K562 (cell line): ENCODE data around the gene METTL8. TPM values are rescaled to one million over a fixed set of nuclear protein-coding genes. Genes with fewer than 3 reads are reported as not detected.

Experiments used
- ATAC-seq: fragments of 200-7000 bp; cut with Tn5 transposase; 3 replicates; pipeline ENCODE4 v1.9.1; 2020; ENCODE audit warnings: moderate library complexity
- BruUV-seq: library from RNA; stranded (reverse); fragments of 400-500 nt; replicated peaks from 2 replicates; lab custom pipeline; 2021; lab: Mats Ljungman, UMichigan
- CTCF ChIA-PET: fragments of 300-600 bp; formaldehyde crosslinking; extraction: SDS; loops from one replicate; lab custom pipeline; 2021; ENCODE audit warnings: low intra/inter-chr PET ratio; lab: Yijun Ruan, JAX
- POLR2A ChIA-PET: fragments of 300-600, 350-650 bp; sonication (Branson Sonifier 250); formaldehyde crosslinking; extraction: SDS; loops from one replicate; lab custom pipeline; 2021; ENCODE audit warnings: antibody characterized with exemption, inconsistent platforms; lab: Yijun Ruan, JAX
- DNase-seq, 4 experiments: peaks; one replicate each; pipeline versions ENCODE4 v3.0.0 to v3.0.0-alpha.2; 2011 to 2018; ENCODE audit warnings: low spot score in 3 of 4, mixed read lengths in 3 of 4; ENCODE audit errors: extremely low read depth in 1 of 4
- FAIRE-seq: peaks from 2 replicates; lab custom pipeline; 2011; peaks lifted over from hg19 to GRCh38; lab: Jason Lieb, UNC
- H2AFZ ChIP-seq: 2 replicates; pipeline ENCODE4 v1.6.0; 2011; ENCODE audit warnings: low read depth, low read length, control low read depth, inconsistent platforms
- H3K27ac ChIP-seq: fragments of 200-600 bp; 3 replicates; pipeline ENCODE4 v1.8.0; 2011; ENCODE audit warnings: low read depth, mild to moderate bottlenecking, control low read depth, inconsistent platforms, low read length, moderate library complexity, mixed read lengths; ENCODE audit errors: extremely low read depth
- H3K27me3 ChIP-seq, 2 experiments: fragments of 300-600 bp in 1 of 2; 2 replicates in 1 of 2; 3 replicates in 1 of 2; pipeline versions ENCODE4 v1.6.0 to v1.8.0; 2011; ENCODE audit warnings: inconsistent platforms in 2 of 2, low read length in 2 of 2, mild to moderate bottlenecking in 1 of 2, mixed read lengths in 1 of 2, moderate library complexity in 1 of 2; ENCODE audit not compliant: control insufficient read depth in 2 of 2, insufficient read depth in 2 of 2
- H3K36me3 ChIP-seq: fragments of 300-600 bp; 3 replicates; pipeline ENCODE4 v1.8.0; 2011; ENCODE audit warnings: mild to moderate bottlenecking, low read length, inconsistent platforms; ENCODE audit not compliant: control insufficient read depth, insufficient read depth
- H3K4me1 ChIP-seq, 2 experiments: fragments of 200-600 bp in 1 of 2; replicated peaks in 1 of 2; 2 replicates in 1 of 2; 3 replicates in 1 of 2; pipeline versions ENCODE4 v1.5.1 to v1.8.0; 2011; ENCODE audit warnings: inconsistent platforms in 2 of 2, low read length in 2 of 2, mild to moderate bottlenecking in 1 of 2, mixed read lengths in 1 of 2, moderate library complexity in 1 of 2; ENCODE audit not compliant: control insufficient read depth in 2 of 2, insufficient read depth in 2 of 2
- H3K4me2 ChIP-seq: 2 replicates; pipeline ENCODE4 v1.6.1; 2011; ENCODE audit warnings: low read length, control low read depth, inconsistent platforms, mixed read lengths; ENCODE audit not compliant: insufficient read depth
- H3K4me3 ChIP-seq: fragments of 200-600 bp; sonication (generic), shearing (Covaris generic); 2 replicates; pipeline ENCODE4 v1.5.1; 2016; ENCODE audit warnings: control low read depth, inconsistent platforms
- H3K79me2 ChIP-seq: fragments of 200-600 bp; 3 replicates; pipeline ENCODE4 v1.8.0; 2011; ENCODE audit warnings: low read length, inconsistent platforms; ENCODE audit not compliant: control insufficient read depth, insufficient read depth
- H3K9ac ChIP-seq, 2 experiments: 2 replicates each; pipeline versions ENCODE4 v1.6.0 to v1.6.1; 2011; ENCODE audit warnings: low read depth in 2 of 2, low read length in 2 of 2, control low read depth in 1 of 2, inconsistent platforms in 1 of 2, mild to moderate bottlenecking in 1 of 2, mixed read lengths in 1 of 2; ENCODE audit not compliant: insufficient read depth in 1 of 2
- H3K9me1 ChIP-seq: one replicate; pipeline ENCODE4 v1.6.0; 2011; ENCODE audit warnings: inconsistent platforms, mild to moderate bottlenecking, low read length, moderate library complexity; ENCODE audit not compliant: control insufficient read depth, insufficient read depth
- H3K9me3 ChIP-seq: replicated peaks from 2 replicates; pipeline ENCODE4 v1.5.1; 2011; ENCODE audit warnings: low read depth, low read length, inconsistent platforms; ENCODE audit not compliant: control insufficient read depth, insufficient read depth
- H4K20me1 ChIP-seq: replicated peaks from 2 replicates; pipeline ENCODE4 v1.6.1; 2011; ENCODE audit warnings: low read length, inconsistent platforms, mixed read lengths; ENCODE audit not compliant: control insufficient read depth, insufficient read depth
- CEBPB ChIP-seq: fragments of 450-650 bp; IDR thresholded peaks from 2 replicates; pipeline ENCODE4 v1.6.1; 2016; ENCODE audit warnings: missing genetic modification characterization, missing compliant biosample characterization
- CEBPG ChIP-seq, 3 experiments: fragments of 200-800 bp in 1 of 3; sonication (Bioruptor generic) in 1 of 3; sonication (generic) in 1 of 3; formaldehyde crosslinking in 1 of 3; IDR thresholded peaks in 2 of 3; conservative IDR thresholded peaks in 1 of 3; 2 replicates each; pipeline versions ENCODE4 v1.6.1 to v1.8.0; 2016 to 2022; ENCODE audit warnings: missing compliant biosample characterization in 2 of 3, missing genetic modification characterization in 2 of 3, mild to moderate bottlenecking in 1 of 3, missing genetic modification reagents in 1 of 3
- DPF2 ChIP-seq: fragments of 450-650 bp; IDR thresholded peaks from 2 replicates; pipeline ENCODE4 v1.6.1; 2016
- EHMT2 ChIP-seq: fragments of 450-650 bp; IDR thresholded peaks from 2 replicates; pipeline ENCODE4 v1.6.1; 2018; ENCODE audit warnings: antibody characterized with exemption
- ETV6 ChIP-seq, 3 experiments: fragments of 150-350 bp in 1 of 3; sonication (generic) in 1 of 3; formaldehyde crosslinking in 1 of 3; IDR thresholded peaks; 2 replicates each; pipeline versions ENCODE4 v1.6.1 to v1.8.0; 2014 to 2022; ENCODE audit warnings: borderline replicate concordance in 2 of 3, low read depth in 2 of 3, antibody characterized with exemption in 1 of 3, low read length in 1 of 3, mild to moderate bottlenecking in 1 of 3, missing genetic modification reagents in 1 of 3
- FOSL1 ChIP-seq: fragments of 200-800 bp; sonication (Bioruptor generic); conservative IDR thresholded peaks from 2 replicates; pipeline ENCODE4 v1.6.1; 2016; ENCODE audit warnings: missing genetic modification characterization, missing compliant biosample characterization
- JUN ChIP-seq, 2 experiments: sonication (generic) in 1 of 2; formaldehyde crosslinking in 1 of 2; IDR thresholded peaks; 2 replicates each; pipeline versions ENCODE4 v1.6.1 to v1.8.0; 2012 to 2022; ENCODE audit warnings: borderline replicate concordance in 2 of 2, mild to moderate bottlenecking in 2 of 2, improper control_type of control experiment in 1 of 2, low read depth in 1 of 2, low read length in 1 of 2, missing genetic modification reagents in 1 of 2
- JUND ChIP-seq, 2 experiments: IDR thresholded peaks; 2 replicates in 1 of 2; 3 replicates in 1 of 2; pipeline ENCODE4 v1.6.1; 2011; ENCODE audit warnings: borderline replicate concordance in 2 of 2, low read depth in 2 of 2, low read length in 2 of 2, improper control_type of control experiment in 1 of 2, missing biosample characterization in 1 of 2, missing genetic modification characterization in 1 of 2, missing genetic modification reagents in 1 of 2
- SMARCE1 ChIP-seq: fragments of 450-650 bp; IDR thresholded peaks from 2 replicates; pipeline ENCODE4 v1.7.1; 2016; ENCODE audit warnings: mild to moderate bottlenecking
- ZFP36 ChIP-seq: fragments of 150-350 bp; IDR thresholded peaks from 2 replicates; pipeline ENCODE4 v1.6.1; 2018; ENCODE audit warnings: low read length, low read depth; ENCODE audit not compliant: partially characterized antibody
- ZNF583 ChIP-seq: fragments of 250-450 bp; sonication (Bioruptor Pico); IDR thresholded peaks from 2 replicates; pipeline ENCODE4 v1.4.0; 2020
- ZNF780A ChIP-seq: fragments of 250-450 bp; sonication (Bioruptor Pico); IDR thresholded peaks from 2 replicates; pipeline ENCODE4 v1.5.0; 2021; ENCODE audit warnings: mild to moderate bottlenecking
- WGBS: fragments of 100-300 bp; shearing (Covaris generic); methylation state at CpG from one replicate; pipeline ENCODE4 v1.1.6; 2016; ENCODE audit warnings: low coverage, mixed read lengths; ENCODE audit not compliant: insufficient coverage; ENCODE audit errors: missing lambda C conversion rate; 5-methylcytosine and 5-hydroxymethylcytosine counted together
- in situ Hi-C: fragments of 300-500 bp; cut with MboI; formaldehyde crosslinking; loops from 4 replicates; pipeline ENCODE4 v1.15.0; 2018; ENCODE audit warnings: inconsistent platforms, mixed read lengths
- intact Hi-C: fragments of 100-400 bp; cut with micrococcal nuclease; formaldehyde crosslinking; loops from 2 replicates; pipeline ENCODE4 v1.14.2; 2022
- polyA plus RNA-seq, 8 experiments: library from polyadenylated mRNA; depleted of rRNA in 4 of 8; stranded (reverse) in 5 of 8; unstranded in 3 of 8; fragments of >200 nt; fragmentation: Nextera tagmentation in 2 of 8; fragmentation: Illumina TruSeq in 1 of 8; extraction: Ambion mirVana in 2 of 8; extraction: Trizol in 1 of 8; gene quantifications; 2 replicates each; pipeline versions ENCODE4 v1.2.1 to v1.2.3, GENCODE V29; 2011 to 2014; ENCODE audit warnings: inconsistent platforms in 1 of 8, missing spikeins in 1 of 8
- total RNA-seq, 7 experiments: library from RNA; depleted of rRNA in 6 of 7; stranded (reverse); fragments of >200 nt in 6 of 7; fragmentation: Illumina TruSeq in 2 of 7; extraction: Trizol in 2 of 7; gene quantifications; 2 replicates each; pipeline versions ENCODE4 v1.2.1 to v1.2.3, GENCODE V29; 2011 to 2021; ENCODE audit warnings: low replicate concordance in 1 of 7
- TF ChIP-seq, protein P1 (sequence below): fragments of 250-450 bp; sonication (Bioruptor Pico); IDR thresholded peaks from 2 replicates; pipeline ENCODE4 v1.8.0; 2021; ENCODE audit warnings: mild to moderate bottlenecking, moderate library complexity
- TF ChIP-seq, protein P2 (sequence below): sonication (generic); formaldehyde crosslinking; IDR thresholded peaks from 2 replicates; pipeline ENCODE4 v1.8.0; 2022; ENCODE audit warnings: mild to moderate bottlenecking, missing genetic modification reagents
- TF ChIP-seq, protein P3 (sequence below), 2 experiments: fragments of 450-650 bp in 1 of 2; sonication (generic) in 1 of 2; formaldehyde crosslinking in 1 of 2; IDR thresholded peaks in 1 of 2; conservative IDR thresholded peaks in 1 of 2; 2 replicates each; pipeline versions ENCODE4 v1.6.1 to v1.8.1; 2016 to 2023; ENCODE audit warnings: mild to moderate bottlenecking in 2 of 2, moderate library complexity in 2 of 2, inconsistent platforms in 1 of 2, missing genetic modification reagents in 1 of 2

The METTL8 gene
- total and polyA plus RNA-seq, 9 of the 15 experiments (the other 6 are each of a cell fraction or from before 2014, with no cell fraction given): 12.9 to 52.6 (median 33.7) TPM

DNA sequence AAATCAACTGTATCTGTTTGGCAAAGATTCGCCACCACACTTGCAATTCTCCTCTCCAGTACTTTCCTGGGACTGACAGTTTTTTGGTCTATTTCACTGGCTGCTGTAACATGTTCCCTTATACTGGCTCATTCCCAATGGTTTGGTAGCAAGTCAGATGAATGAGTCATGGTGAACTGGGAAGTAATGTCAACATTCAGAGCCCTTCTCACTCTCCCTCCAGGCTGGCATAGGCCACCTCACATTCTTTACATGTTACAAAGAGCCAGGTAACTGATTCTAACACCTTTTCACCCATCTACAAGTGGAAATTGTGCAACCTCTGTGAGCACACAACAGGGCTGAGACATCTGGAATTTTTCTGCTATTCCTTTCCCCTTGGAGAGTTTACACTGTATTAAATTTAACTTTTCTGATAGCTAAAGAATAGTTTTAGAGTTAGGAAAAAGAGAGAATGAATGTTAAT, 161.8 kb downstream of the METTL8 start:
- no peak overlapping the region for H3K4me3 ChIP-seq
- in situ Hi-C loops: no loop called here
- no peak overlapping the region for H3K27ac ChIP-seq
- 0% methylated on average over 1 of the region's 1 CpG for WGBS
- H3K4me1 ChIP-seq: no peaks in the 10 kb centered on the region
- H4K20me1 ChIP-seq: no peaks in the 10 kb centered on the region
- peak; percentile 37; the same call in 2 of the 3 replicates for ATAC-seq
- H3K36me3 ChIP-seq: no peaks in the 10 kb centered on the region
- no peak overlapping the region for H3K4me2 ChIP-seq
- CTCF ChIA-PET: no interaction called here
- H3K9ac ChIP-seq: no peak overlapping the region
- TF ChIP-seq ZFP36 (peak; percentile 34), ETV6 (IDR thresholded peaks at IDR 0.05; ENCODE audit: borderline replicate concordance in 1 of 2, low read depth in 2 of 2, low read length in 1 of 2) (no peak), ETV6 (CRISPR knock-in tag; IDR thresholded peaks at IDR 0.05; ENCODE audit: borderline replicate concordance) (no peak), CEBPB (tag) (0 out of 2 replicates have a peak, but pooled peaks have one; percentile 36), ZNF780A (CRISPR knock-in tag) (no peak), JUND (IDR thresholded peaks at IDR 0.05; ENCODE audit: borderline replicate concordance, low read depth, low read length) (peak; percentile 73; the same call in 1 of the 2 replicates), JUND (tag; IDR thresholded peaks at IDR 0.05; ENCODE audit: borderline replicate concordance, low read depth, low read length) (peak; percentile 81), EHMT2 (peak; percentile 37; the same call in 1 of the 2 replicates), FOSL1 (tag) (peak; percentile 75), DPF2 (0 out of 2 replicates have a peak, but pooled peaks have one; percentile 18), ZNF583 (no peak), CEBPG (CRISPR knock-in tag; IDR thresholded peaks at IDR 0.05) (no peak), CEBPG (tag; conservative IDR thresholded peaks at IDR 0.05 in 1 of 2, IDR thresholded peaks at IDR 0.05 in 1 of 2) (0 out of 4 replicates have a peak, but pooled peaks of 1 of the 2 experiments have one; percentile 25), SMARCE1 (0 out of 2 replicates have a peak, but pooled peaks have one; percentile 22), JUN (IDR thresholded peaks at IDR 0.05; ENCODE audit: borderline replicate concordance, low read depth, low read length) (0 out of 2 replicates have a peak, but pooled peaks have one; percentile 71), JUN (CRISPR knock-in tag; IDR thresholded peaks at IDR 0.05; ENCODE audit: borderline replicate concordance) (no peak)
- TF ChIP-seq, protein P1, sequence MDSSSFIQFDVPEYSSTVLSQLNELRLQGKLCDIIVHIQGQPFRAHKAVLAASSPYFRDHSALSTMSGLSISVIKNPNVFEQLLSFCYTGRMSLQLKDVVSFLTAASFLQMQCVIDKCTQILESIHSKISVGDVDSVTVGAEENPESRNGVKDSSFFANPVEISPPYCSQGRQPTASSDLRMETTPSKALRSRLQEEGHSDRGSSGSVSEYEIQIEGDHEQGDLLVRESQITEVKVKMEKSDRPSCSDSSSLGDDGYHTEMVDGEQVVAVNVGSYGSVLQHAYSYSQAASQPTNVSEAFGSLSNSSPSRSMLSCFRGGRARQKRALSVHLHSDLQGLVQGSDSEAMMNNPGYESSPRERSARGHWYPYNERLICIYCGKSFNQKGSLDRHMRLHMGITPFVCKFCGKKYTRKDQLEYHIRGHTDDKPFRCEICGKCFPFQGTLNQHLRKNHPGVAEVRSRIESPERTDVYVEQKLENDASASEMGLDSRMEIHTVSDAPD: no peak
- TF ChIP-seq, protein P2, sequence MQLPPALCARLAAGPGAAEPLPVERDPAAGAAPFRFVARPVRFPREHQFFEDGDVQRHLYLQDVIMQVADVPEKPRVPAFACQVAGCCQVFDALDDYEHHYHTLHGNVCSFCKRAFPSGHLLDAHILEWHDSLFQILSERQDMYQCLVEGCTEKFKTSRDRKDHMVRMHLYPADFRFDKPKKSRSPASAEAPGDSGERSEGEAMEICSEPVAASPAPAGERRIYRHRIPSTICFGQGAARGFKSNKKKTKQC (CRISPR knock-in tag): no peak
- TF ChIP-seq, protein P3, sequence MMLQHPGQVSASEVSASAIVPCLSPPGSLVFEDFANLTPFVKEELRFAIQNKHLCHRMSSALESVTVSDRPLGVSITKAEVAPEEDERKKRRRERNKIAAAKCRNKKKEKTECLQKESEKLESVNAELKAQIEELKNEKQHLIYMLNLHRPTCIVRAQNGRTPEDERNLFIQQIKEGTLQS (IDR thresholded peaks at IDR 0.05): peak; percentile 78
- TF ChIP-seq, protein P3 (CRISPR knock-in tag; conservative IDR thresholded peaks at IDR 0.05): no peak
- TF ChIP-seq, all 486 proteins: peak for 10
- H3K9me3 ChIP-seq: no peaks in the 10 kb centered on the region
- DNase-seq (peak in 1 of 4 experiments; percentile 11), FAIRE-seq (peak; percentile 6)
- H3K27me3 ChIP-seq: no peaks in the 10 kb centered on the region; a peak in 1 of 5 replicates
- H3K79me2 ChIP-seq: no peaks in the 10 kb centered on the region
- no peak overlapping the region for H2AFZ ChIP-seq
- intact Hi-C loops: no loop called here
- POLR2A ChIA-PET: interaction anchor here (0.6 to 1.3 kb wide), 4 partner anchors 13 to 320 kb away, joined by 3 to 5 read pairs (median 3); no protein-coding TSS in a partner anchor
- no peaks in the 10 kb centered on the region for H3K9me1 ChIP-seq
- no TSS peak for BruUV-seq
